ENCODE results near the gene POLE3. TPM values are rescaled to one million over a fixed set of nuclear protein-coding genes. Genes with fewer than 3 reads are reported as not detected.
"Not testable (repeated sequence)": the region's sequence is repeated elsewhere in the genome, so short reads cannot be mapped to it uniquely, and the experiment has no call there.

Gene POLE3
- polyA plus RNA-seq, 1 donor, result 45.3 TPM

DNA sequence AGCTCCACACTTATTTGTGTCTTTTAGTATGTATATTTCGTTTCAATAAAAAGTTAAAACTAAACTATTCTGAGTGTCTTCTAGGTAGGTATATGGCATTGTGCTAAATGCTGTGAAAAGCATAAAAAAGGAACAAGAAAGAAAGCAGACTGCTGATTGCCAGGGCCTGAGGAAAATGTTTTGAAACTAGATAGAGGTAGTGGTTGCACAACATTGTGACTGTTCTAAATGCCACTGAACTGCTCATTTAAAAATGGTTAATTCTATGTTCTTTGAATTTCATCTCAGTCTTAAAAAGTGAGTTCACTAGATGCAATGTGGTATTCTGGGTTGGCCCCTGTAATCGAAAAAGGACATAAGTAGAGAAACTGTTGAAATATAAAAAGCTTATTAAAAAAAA is 6.8 kb downstream of the POLE3 start:
- no peak for DNase-seq (ENCODE audit: low read depth)

DNA sequence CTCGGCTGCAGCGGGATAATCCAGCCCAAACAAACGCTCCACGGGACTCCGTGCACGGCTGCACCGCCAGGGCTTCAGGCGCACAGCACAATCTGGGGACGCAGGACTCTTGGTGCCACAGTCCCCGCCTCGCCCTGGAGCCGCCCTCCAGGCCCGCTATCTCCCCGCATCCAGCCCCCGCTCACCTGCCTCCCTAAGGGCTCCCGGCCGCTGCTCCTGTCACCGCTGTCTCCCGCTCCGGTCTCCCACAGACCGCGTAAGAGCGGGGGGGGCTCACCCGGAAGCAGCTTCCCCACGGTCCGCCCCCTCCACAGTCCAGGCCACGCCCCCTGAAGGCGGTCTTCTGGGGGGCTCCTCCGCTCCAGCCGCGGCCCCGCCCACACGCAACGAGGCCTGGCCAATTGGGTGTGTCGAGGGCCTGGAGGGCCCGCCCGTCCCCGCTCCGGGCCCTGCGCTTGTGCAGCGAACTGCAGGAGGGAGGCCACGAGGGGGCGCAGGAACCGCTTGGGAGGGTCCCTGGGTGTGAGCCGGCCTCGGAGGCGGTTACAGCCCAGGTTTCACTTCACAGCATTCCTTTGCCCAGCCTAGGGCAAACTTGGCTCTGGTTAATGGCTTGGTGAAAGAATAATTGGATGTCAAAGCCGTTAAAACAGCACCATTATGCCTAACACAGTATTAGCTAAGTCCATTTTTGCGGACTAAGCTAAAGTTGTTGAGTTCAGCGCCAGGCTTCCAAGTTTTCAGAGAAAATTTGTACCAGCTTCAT is 9.3 kb downstream of the POLE3 start, which contains the start of gene ALAD:
TSS of gene ALAD (minus strand) at position 258 of the 766 bp plus-strand sequence. CDS start 7,725 bp downstream, outside the sequence.
- DNase-seq (ENCODE audit: low read depth), result peak; percentile 88

DNA sequence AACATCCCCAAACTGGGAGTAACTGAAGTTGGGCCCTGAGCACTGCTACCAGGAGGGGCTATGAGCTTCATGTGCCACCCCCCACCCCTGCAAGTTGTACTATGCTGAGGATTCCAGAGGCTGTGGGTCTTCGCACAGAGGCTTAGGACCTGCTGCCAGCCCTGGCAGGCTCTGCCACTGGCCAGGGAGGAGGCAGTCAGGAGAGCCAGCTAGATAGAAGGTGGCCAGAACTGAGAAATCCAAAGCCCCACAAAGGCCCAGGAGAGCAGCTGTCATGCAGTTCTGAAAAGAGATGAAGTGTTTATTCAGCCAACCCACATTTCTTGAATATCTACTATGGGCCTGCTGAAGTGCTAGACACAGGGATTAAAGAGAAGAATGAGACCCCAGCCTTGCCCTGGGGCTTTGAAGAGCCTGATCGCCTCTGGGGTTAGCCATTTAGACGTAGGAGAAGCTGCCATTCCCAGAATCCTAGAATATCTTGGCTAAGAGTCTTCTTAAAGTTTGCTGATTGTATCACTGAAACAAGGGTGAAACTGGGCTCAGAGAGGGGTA is 10.8 kb downstream of the POLE3 start:
- DNase-seq (ENCODE audit: low read depth), result no peak

DNA sequence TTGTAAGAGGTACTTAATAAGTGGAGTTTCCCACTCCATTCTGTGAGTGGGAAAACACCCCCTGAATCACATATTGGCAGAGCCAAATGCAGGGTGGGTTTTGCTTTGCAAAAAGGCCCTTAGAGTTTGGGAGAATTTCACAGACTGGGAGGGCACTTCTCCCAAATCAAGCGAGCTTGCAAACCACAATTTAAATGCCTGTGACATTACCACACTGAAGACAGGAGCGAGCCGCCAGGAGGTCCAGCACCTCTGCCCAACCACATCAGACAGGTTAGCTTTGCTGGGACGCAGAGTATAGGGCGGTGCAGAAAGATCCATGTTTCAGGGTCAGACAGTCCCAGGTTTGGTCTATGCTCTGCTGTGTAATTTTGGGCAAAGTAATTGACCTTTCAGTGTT is 11.7 kb downstream of the POLE3 start:
- no peak for DNase-seq (ENCODE audit: low read depth)

DNA sequence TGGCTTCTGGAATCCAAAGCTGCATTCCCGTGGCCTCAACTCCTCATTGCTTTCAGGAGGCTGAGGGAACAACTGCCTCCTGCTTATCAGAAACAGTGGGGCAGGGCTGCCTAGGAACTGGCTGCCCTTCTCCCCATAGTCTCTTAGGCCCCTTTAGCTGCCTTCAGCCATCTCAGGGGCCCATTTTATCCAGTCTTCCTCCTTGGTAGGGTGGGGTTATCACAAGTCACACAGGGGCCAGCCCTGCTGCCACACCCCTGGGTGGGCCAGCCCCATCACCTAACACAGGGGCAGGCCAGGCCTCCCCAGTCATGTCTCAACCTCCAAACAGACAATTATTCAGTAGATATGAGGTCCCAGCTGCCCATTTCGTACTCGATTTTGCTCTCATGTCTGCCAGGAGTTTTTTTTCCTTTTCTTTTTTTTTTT is 13.3 kb downstream of the POLE3 start:
- no peak for DNase-seq (ENCODE audit: low read depth)

DNA sequence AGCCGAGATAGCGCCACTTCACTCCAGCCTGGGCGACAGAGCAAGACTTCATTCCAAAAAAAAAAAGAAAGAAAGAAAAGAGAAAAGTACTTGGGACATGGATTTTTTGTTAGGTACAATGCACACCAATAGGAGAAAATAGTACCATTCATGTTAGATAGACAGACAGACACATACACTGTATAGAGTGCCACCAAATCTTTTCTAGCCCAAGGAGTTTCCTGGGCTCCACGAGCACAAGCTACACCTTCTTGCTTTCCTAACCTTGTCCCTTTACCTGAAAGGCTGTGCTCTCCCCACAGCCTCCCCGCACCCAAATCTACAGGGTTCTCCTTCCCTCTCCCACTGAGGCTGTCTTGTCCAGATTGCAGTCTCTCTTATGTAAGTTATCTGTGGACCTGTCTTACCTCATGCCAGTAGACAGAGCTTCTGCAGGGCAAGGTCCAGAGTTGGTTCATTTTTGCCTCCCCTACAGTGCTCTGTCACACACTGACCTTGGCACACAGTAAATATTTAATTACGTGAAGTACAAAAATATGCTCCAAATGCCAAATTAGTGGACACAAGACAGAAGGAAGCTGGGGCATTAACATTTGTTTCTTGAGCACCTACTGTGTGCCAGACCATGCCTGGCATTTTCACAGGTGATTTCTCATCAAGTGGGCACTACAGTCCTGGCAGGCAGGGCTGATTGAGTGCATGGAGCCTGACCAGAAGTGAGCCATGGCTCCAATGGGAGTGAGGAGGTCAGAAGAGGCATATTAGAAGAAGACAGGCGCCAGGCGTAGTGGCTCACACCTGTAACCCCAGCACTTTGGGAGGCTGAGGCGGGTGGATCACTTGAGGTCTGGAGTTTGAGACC is 15.2 kb downstream of the POLE3 start:
- DNase-seq (ENCODE audit: low read depth), result no peak

DNA sequence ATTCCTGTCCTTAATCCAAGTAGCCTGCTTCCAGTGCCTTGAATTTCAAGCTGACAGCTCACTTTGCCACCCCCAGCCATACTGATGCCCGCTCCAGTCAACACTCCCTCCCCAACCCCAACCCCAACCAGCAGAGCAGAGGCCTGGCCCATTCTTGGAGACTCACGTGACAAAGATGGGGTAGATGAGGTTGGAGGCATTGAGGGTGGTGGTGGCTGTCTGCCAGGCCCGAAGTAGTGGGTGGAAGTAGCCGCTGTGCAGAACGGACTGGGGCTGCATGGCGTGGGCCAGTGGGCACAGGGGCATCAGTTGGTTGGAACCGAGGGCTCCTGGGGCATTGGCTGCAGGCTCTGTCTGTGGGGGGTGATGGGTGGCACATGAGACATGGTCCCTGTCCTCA is 17.2 kb downstream of the POLE3 start:
- no peak for DNase-seq (ENCODE audit: low read depth)

DNA sequence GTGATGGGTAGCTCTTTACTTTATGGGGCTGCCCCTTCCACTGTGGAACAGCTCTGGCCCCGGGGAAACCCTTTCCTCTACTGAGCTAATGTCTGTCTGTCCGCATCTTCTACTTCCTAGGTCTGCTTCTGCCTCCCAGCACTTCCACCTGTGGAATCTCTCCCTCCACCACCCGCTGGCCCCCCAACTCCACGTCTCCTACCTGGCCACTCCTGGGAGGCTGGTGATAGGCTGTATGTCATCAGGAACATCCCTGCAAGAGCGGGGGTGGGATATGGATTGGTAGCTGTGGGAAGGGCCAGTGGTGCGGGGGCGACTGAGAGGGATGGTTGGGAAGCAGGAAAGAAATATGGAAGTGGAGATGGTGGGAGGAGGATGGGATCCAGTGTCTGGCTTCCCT is 18.6 kb downstream of the POLE3 start:
- no peak for DNase-seq (ENCODE audit: low read depth)

DNA sequence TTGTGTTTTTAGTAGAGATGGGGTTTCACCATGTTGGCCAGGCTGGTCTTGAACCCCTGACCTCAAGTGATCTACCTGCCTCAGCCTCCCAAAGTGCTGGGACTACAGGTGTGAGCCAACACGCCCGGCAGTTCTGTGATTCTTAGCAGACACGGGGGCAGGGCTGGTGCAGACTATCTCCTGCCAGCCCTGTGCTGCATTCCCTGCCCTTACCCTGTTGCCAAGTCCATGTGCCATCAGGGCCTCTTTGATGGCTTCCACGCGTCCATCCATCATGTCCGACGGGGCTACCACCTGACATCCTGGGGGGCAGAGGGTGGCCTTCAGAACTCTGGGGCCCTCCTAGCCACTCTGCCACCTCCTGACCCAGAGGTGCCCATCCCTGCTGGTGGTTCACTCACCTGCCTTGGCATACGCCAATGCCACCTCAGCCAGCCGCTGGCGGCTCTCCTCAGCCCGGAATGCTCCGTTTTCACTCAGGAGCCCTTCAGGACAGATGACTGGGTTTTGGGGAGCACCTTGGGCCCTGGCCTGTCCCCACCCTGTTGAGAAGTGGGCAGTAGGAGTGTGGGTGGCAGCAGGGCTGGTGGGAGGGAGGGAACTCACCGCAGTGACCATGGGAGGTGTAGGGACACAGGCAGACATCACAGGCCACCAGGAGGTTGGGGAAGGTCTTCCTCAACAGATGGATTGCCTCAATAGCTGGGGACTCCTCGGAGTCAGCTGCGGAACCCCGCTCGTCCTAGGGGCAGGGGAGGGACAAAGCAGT is 20.1 kb downstream of the POLE3 start:
- no peak for DNase-seq (ENCODE audit: low read depth)

DNA sequence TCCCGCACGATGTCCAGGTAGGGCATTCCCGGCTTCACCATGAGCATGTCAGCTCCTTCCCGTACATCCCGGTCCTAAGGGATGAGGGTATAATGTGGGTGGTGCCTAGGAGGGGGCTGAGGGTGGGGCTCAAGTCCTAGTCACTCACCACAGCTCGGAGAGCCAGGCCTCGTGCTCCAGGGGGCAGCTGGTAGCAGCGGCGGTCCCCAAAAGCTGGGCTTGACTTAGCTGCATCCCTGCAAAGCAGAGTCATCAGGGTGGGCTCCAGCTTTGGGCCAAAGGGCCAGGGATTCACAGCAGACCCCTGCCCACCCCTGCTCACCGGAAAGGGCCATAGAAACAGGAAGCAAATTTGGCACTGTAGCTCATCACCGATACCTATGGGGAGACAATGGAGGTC is 21.0 kb downstream of the POLE3 start:
- DNase-seq (ENCODE audit: low read depth), result no peak

DNA sequence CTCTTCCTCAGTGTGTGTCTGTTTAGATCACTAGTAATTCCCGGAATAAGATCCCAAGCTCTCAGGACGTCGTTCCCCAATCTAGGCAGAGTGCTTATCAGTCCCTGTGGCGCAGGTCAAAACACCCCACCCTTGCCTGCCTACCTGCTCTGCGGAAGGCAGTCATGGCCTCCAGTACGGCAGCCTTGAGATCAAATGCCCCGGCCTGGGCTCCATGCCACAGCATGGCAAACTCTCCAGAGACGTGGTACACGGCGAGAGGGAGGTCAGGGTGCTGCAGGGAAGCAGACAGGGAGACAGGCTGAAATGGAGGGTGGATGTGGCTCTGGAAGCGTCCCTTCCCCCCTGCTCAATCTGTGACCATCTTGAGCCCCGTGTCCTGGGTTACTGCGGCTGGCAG is 21.6 kb downstream of the POLE3 start:
- no peak for DNase-seq (ENCODE audit: low read depth)

DNA sequence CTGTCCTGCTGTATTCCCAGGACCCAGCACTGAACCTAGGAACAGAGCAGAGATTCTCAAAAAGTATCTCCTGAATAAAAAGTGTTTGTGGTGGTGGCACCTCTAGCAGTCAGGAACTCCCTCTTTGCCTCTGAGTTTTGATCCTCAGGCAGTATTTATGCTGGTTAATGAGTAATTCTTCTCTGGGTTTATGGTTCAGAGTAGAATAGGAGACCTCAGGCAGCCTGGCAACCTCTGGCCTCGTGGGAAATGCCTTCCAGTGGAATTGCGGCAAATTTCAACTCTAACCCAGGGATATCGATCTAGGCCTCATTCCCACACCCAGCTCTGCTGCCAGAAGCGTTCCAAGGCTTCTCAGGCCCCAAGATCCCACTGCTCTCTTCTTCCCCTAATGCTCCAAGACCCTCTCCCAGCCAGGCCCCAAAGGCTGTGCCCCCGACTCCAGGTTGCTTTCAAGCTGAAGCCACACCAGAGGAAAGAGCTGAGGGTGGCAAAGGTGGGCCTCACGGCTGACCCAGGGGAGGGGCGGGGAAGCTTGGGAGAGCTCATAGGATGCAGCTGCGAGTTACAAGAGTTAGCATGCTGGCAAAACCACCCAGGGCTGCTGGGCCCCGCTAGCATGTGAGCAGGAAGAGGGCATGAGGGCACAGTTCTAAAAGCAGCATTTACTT is 22.8 kb downstream of the POLE3 start:
- DNase-seq (ENCODE audit: low read depth), result no peak

DNA sequence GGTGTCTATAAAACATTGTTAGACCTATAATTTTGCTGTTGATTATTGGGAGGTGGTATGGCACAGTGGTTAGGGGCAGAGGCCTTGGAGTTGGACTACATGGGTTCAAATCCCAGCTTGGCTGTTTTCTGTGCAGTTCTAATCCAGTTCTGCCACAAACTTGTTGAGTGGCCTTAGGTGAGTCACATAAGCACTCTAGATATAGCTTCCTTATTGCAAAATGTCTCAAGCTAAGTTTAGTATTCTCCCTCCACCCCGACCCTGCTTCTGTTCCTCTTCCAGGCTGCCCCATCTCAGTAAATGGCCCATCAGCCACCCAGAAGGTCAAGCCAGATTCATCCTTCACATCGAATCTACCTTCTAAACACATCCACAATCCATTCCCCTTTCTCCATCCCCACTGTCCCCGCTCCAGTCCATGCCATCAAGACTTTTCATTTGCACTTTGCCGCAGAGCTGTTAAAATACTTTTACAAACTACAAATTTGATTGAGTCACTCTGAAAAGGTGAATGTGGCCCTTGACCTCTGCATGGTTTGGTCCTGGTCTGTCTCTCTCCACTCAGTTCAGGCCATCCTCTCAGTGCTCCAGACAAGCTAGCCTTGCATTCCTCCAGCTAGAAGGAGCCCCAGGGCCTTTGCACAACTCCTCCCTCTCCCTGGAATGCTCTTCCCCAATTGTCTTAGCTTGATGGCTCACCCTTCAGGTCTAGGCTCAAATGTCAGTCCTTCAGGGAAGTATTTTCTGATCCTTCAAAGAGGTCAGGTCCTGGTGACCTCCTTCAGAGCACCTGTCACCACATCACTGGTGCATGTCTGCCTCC is 23.7 kb downstream of the POLE3 start:
- DNase-seq (ENCODE audit: low read depth), result no peak

DNA sequence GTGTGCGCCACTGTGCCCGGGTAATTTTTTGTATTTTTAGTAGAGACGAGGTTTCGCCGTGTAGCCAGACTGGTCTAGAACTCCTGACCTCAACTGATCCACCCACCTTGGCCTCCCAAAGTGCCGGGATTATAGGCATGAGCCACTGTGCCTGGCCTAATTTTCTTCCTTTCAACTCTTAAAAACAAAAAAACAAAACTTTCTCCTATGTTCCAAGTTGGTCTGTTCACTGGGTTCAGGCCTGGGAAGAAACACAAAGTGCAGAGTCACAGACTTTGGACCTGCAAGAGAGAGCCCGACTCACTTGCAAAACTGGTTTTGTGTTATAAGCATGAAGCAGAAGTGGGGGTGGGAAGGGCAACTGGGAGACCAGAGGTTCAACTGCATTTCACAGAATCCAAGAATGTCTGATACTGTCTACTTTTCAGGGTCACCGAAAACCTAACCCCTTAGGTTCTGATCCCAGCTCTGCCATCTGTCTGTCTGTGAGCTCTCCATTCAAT is 28.5 kb downstream of the POLE3 start:
- DNase-seq (ENCODE audit: low read depth), result no peak

DNA sequence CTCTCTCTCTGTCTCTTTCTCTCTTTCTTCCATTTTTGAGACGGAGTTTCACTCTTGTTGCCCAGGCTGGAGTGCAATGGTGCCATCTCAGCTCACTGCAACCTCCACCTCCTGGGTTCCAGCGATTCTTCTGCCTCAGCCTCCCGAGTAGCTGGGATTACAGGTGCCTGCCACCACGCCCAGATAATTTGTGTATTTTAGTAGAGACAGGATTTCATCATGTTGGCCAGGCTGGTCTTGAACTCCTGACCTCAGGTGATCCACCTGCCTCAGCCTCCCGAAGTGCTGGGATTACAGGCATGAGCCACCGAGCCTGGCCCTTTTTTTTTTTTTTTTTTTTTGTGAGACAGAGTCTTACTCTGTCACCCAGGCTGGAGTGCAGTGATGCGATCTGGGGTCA is 29.0 kb downstream of the POLE3 start:
- DNase-seq (ENCODE audit: low read depth), result not testable (repeated sequence)

DNA sequence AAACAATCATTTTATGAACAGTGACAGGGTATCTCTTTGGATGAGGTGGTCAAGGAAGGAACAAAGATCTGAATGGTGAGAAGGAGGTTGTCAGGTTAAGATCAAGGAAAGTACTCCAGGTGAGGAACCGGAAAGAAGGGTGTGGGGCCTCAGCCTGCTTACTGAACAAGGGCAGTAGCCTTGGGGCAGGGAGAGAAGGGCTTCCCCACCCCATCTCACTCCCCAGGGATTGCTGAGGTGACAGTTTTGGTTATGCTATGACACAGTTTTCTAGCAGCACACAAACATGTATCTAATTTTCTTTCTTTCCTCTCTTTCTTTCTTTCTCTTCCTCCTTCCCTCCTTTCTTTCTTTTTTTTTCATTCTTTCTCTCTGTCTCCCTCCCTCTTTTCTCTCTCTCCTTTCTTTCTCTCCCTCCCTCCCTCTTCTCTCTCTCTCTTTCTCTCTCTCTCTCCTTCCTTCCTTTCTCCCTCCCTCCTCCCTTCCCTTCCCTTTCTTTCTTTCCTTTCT is 29.6 kb downstream of the POLE3 start:
- DNase-seq (ENCODE audit: low read depth), result no peak

DNA sequence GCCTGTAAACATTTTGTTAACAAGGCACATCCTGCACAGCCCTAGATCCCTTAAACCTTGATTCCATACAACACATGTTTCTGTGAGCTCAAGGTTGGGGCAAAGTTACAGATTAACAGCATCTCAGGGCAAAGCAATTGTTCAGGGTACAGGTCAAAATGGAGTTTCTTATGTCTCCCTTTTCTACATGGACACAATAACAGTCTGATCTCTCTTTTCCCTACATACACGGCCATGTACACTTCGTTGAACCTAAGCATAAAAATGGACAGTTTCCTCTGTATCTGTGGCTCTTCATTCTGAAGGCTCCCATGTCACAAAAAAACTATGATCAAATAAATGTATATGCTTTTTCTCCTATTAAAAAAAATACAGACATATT is 30.7 kb downstream of the POLE3 start:
- not testable (repeated sequence) for DNase-seq (ENCODE audit: low read depth)

DNA sequence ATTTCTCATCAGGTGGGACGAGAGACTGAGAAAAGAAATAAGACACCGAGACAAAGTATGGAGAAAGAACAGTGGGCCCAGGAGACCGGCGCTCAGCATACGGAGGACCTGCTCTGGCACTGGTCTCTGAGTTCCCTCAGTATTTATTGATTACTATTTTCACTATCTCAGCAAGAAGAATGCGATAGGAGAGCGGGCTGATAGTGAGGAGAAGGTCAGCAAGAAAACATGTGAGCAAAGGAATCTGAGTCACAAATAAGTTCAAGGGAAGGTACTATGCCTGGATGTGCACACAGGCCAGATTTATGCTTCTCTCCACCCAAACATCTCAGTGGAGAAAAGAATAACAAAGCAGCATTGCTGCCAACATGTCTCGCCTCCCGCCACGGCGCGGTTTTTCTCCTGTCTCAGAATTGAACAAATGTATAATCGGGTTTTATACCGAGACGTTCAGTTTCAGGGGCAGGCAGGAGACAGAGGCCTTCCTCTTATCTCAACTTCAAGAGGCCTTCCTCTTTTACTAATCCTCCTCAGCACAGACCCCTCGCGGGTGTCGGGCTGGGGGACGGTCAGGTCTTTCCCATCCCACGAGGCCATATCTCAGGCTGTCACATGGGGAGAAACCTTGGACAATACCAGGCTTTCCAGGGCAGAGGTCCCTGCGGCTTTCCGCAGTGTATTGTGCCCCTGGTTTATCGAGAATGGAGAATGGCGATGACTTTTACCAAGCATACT is 31.2 kb downstream of the POLE3 start:
- not testable (repeated sequence) for DNase-seq (ENCODE audit: low read depth)

All from forelimb muscle (tissue), 1 donor.